AG04450 (cell line): ENCODE measurements around the gene FAM120B. TPM values are rescaled to one million over a fixed set of nuclear protein-coding genes. Genes with fewer than 3 reads are reported as not detected.

Experiments
- CTCF ChIA-PET: fragments of 300-600, 350-600 bp; formaldehyde crosslinking; extraction: SDS; loops from one replicate; lab custom pipeline; 2022; ENCODE audit warnings: antibody characterized with exemption, inconsistent platforms; lab: Charles Lee
- POLR2A ChIA-PET: fragments of 350-600 bp; formaldehyde crosslinking; extraction: SDS; loops from one replicate; lab custom pipeline; 2021; ENCODE audit warnings: antibody characterized with exemption, inconsistent platforms; lab: Yijun Ruan, JAX
- DNase-seq: peaks from one replicate; pipeline ENCODE4 v3.0.0-alpha.2; 2011; ENCODE audit warnings: low read depth, low spot score
- H3K27ac ChIP-seq: one replicate; pipeline ENCODE4 v1.5.1; 2012; ENCODE audit warnings: low read depth, low read length, control low read depth
- H3K27me3 ChIP-seq: one replicate; pipeline ENCODE4 v1.6.0; 2012; ENCODE audit warnings: low read length; ENCODE audit not compliant: control insufficient read depth, insufficient read depth
- H3K4me3 ChIP-seq: 2 replicates; pipeline ENCODE4 v1.5.1; 2011; ENCODE audit warnings: mild to moderate bottlenecking, low read depth, low read length, control low read depth
- H3K9me3 ChIP-seq: 2 replicates; pipeline ENCODE4 v1.5.1; 2012; ENCODE audit warnings: low read length; ENCODE audit not compliant: control insufficient read depth, insufficient read depth
- polyA plus RNA-seq: library from polyadenylated mRNA; depleted of rRNA; stranded (reverse); fragments of >200 nt; gene quantifications from 2 replicates; pipeline ENCODE4 v1.2.3, GENCODE V29; 2011
- TF ChIP-seq, protein P1 (sequence below): IDR thresholded peaks from 2 replicates; pipeline ENCODE4 v1.5.1; 2011; ENCODE audit warnings: low read depth, low read length, control low read depth, inconsistent platforms

Gene FAM120B
- polyA plus RNA-seq, 1 experiment = 13.9 TPM

DNA sequence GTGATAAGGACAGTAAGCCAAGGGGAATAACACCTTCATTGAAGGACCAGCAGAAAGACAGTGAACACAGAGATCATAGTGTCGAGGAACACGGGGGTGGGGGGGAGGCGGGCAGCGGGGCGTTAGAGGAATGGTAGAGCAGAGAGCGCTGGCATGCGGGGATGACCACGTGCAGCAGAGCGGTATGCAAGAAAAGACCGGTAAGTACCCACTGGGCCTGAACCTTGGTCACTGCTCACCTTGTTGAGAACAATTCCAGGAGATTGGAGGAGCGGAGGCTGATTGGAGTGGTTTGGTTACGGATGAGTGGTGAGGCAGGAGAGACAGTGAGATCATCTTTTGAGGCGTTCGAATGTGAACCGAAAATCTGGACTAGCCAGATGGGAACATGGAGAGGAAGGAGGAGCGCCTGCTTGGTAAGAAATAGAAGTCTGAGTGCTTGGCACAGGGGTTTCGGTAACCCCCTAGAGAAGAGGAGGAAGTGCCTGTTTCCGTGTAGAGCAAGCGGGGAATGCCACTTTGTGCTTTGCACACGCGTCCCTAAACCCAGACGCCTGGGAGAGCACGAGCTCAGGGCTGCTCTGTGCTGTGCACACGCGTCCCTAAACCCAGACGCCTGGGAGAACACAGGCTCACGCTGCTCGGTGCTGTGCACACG, 70.0 kb downstream of the FAM120B start:
- Histone ChIP-seq H3K9me3 (no peaks in the 10 kb centered on the region), H3K27me3 (no peaks in the 10 kb centered on the region), H3K27ac (no peak overlapping the region), H3K4me3 (no peak overlapping the region)
- ChIA-PET CTCF (no interaction called here), POLR2A (no interaction called here)
- TF ChIP-seq, protein P1, sequence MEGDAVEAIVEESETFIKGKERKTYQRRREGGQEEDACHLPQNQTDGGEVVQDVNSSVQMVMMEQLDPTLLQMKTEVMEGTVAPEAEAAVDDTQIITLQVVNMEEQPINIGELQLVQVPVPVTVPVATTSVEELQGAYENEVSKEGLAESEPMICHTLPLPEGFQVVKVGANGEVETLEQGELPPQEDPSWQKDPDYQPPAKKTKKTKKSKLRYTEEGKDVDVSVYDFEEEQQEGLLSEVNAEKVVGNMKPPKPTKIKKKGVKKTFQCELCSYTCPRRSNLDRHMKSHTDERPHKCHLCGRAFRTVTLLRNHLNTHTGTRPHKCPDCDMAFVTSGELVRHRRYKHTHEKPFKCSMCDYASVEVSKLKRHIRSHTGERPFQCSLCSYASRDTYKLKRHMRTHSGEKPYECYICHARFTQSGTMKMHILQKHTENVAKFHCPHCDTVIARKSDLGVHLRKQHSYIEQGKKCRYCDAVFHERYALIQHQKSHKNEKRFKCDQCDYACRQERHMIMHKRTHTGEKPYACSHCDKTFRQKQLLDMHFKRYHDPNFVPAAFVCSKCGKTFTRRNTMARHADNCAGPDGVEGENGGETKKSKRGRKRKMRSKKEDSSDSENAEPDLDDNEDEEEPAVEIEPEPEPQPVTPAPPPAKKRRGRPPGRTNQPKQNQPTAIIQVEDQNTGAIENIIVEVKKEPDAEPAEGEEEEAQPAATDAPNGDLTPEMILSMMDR = no peak
- no peak for DNase-seq

DNA sequence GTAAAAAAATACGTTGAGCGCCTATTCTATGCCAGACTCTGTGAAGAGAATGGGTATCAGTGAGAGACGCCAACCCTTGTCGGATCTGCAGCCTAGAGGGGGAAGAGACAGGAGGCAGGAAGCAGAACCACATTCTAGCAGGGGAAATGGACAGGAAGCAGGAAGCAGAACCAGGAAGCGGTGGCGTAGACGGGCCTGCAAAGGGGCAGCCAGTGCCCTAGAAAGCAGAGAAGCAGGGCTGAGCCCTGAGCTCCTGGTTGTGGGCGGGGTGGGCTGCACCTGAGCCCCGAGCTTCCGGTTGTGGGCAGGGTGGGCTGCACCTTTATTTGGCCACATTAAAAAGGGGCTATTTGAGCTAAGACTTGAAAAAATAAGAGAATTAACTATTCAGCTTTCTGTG, 71.9 kb downstream of the FAM120B start:
- ChIA-PET CTCF (interaction anchor here (1.2 to 1.3 kb wide), 2 partner anchors 152 to 547 kb away, joined by 3 to 4 read pairs; no protein-coding TSS in a partner anchor), POLR2A (no interaction called here)
- no peaks in the 10 kb centered on the region for H3K9me3 ChIP-seq
- H3K27ac ChIP-seq = no peak overlapping the region
- DNase-seq = no peak
- no peaks in the 10 kb centered on the region for H3K27me3 ChIP-seq
- no peak overlapping the region for H3K4me3 ChIP-seq
- TF ChIP-seq, protein P1 = no peak

DNA sequence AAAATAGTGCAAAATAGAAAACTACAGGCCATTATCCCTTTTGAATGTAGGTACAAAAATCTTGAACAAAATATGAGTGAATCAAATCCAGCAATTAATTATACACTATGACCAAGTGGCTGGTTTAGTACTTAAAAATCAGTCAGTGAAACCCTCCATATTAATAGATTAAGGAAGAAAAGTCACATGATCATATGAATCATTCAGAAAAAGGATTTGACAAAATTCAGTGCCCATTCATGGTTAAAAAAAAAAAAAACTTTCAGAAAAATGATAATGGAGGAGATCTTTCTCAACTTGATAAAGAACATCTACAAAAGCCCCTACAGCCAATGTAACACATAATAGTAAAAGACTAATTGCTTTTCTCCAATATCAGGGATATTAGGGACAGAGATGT, 75.0 kb downstream of the FAM120B start:
- ChIA-PET CTCF (no interaction called here), POLR2A (no interaction called here)
- Histone ChIP-seq H3K4me3 (no peak overlapping the region), H3K27ac (no peak overlapping the region), H3K27me3 (no peaks in the 10 kb centered on the region), H3K9me3 (no peaks in the 10 kb centered on the region)
- TF ChIP-seq, protein P1 = no peak
- no peak for DNase-seq

DNA sequence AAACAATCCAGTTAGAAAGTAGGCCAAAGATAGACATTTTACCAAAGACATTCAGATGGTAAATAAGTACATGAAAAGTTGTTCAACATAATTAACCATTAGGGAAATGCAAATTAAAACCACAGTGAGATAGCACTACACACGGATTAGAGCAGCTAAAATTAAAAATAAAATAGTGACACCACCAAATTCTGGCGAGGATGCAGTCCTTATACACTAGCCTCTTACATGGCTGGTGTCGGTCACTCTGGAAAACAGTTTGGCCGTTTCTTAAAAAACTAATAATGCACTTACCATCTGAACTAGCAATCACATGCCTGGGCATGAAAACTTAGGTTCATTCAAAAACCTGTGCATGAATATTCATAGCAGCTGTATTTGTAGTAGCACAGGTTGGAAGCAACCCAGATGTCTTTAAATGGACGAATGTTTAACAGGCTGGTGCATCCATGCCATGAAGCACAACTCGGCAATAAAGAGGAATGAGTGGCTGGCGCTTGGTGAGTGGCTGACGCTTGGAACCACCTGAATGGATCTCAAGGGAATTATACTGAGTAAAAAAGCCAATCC, 77.0 kb downstream of the FAM120B start:
- H3K9me3 ChIP-seq = no peaks in the 10 kb centered on the region
- H3K27me3 ChIP-seq = no peaks in the 10 kb centered on the region
- H3K4me3 ChIP-seq = no peak overlapping the region
- ChIA-PET POLR2A (no interaction called here), CTCF (no interaction called here)
- no peak overlapping the region for H3K27ac ChIP-seq
- TF ChIP-seq, protein P1 = no peak
- DNase-seq = no peak

DNA sequence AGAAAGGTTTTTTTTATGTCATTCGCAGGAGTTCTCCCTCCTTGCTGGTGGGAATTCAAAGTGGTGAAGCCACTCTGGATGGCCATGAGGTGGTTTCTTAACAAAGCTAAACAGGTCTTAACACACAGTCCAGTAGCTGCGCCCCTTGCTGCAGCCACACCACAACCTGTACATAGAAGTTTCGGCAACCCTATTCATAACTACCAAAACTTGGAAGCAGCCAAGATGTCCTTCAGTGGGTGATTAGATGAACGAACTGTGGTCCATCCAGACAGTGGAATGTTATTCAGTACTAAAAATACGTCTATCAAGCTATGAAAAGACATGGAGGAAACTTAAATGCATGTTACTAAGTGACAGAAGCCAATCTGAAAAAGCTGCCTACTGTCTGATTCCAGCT, 78.9 kb downstream of the FAM120B start:
- H3K9me3 ChIP-seq = no peaks in the 10 kb centered on the region
- no peak for DNase-seq
- TF ChIP-seq, protein P1 = no peak
- CTCF ChIA-PET = no interaction called here
- H3K27me3 ChIP-seq = no peaks in the 10 kb centered on the region
- H3K4me3 ChIP-seq = no peak overlapping the region
- POLR2A ChIA-PET = no interaction called here
- H3K27ac ChIP-seq = no peak overlapping the region
